NCI-H345 treated with DMSO at 0.1 percent for 48 hours (cell line): Measurements from ENCODE around the gene DOLPP1.
"Not testable (repeated sequence)": the region's sequence is repeated elsewhere in the genome, so short reads cannot be mapped to it uniquely, and the experiment has no call there.

ENCODE experiments used
- DNase-seq: peaks from one replicate; lab custom pipeline; 2025; ENCODE audit not compliant: unreplicated experiment; lab: John Stamatoyannopoulos, UW

The DOLPP1 gene

GRCh38 chr9:129080601-129081387 lies at the start of gene DOLPP1:
TSS of gene DOLPP1 (plus strand) at chr9:129081111. CDS start at chr9:129081132, 21 bp downstream.
- peak; percentile 97 for DNase-seq

- DNase-seq = no peak
Measured at GRCh38 chr9:129031514-129031913, 49.4 kb upstream of the DOLPP1 start.

GRCh38 chr9:129032541-129033159 lies 48.3 kb upstream of the DOLPP1 start:
- DNase-seq = no peak

- no peak for DNase-seq
Measured at GRCh38 chr9:129033216-129033615, 47.7 kb upstream of the DOLPP1 start.

GRCh38 chr9:129035838-129036237 lies 45.1 kb upstream of the DOLPP1 start:
- DNase-seq = not testable (repeated sequence)

- DNase-seq = peak; percentile 100
Measured at GRCh38 chr9:129036241-129036922, 44.5 kb upstream of the DOLPP1 start, which contains the start of gene MIGA2. TSS of gene MIGA2 (plus strand) at chr9:129036626. CDS start at chr9:129040595, 3,969 bp downstream.

GRCh38 chr9:129036923-129037766 lies 43.8 kb upstream of the DOLPP1 start:
- no peak for DNase-seq

GRCh38 chr9:129037767-129038098 lies 43.2 kb upstream of the DOLPP1 start:
- DNase-seq = no peak

- DNase-seq = no peak
Measured at GRCh38 chr9:129038109-129038852, 42.6 kb upstream of the DOLPP1 start.

GRCh38 chr9:129040113-129040643 lies 40.7 kb upstream of the DOLPP1 start:
- DNase-seq = no peak

GRCh38 chr9:129042016-129042415 lies 38.9 kb upstream of the DOLPP1 start:
- no peak for DNase-seq

- no peak for DNase-seq
Measured at GRCh38 chr9:129052592-129052991, 28.3 kb upstream of the DOLPP1 start.

- no peak for DNase-seq
Measured at GRCh38 chr9:129053020-129053419, 27.9 kb upstream of the DOLPP1 start.

GRCh38 chr9:129054163-129054851 lies 26.6 kb upstream of the DOLPP1 start:
- no peak for DNase-seq

- DNase-seq = no peak
Measured at GRCh38 chr9:129058965-129059795, 21.7 kb upstream of the DOLPP1 start.

GRCh38 chr9:129059796-129060785 lies 20.8 kb upstream of the DOLPP1 start:
- DNase-seq = no peak

GRCh38 chr9:129060991-129061390 lies 19.9 kb upstream of the DOLPP1 start:
- no peak for DNase-seq
